K562 treated with DMSO at 1 percent for 48 hours (cell line): ENCODE results near the gene ABCF2. TPM values are rescaled to one million over a fixed set of nuclear protein-coding genes. Genes with fewer than 3 reads are reported as not detected.

ENCODE experiments used
- total RNA-seq: library from RNA; unstranded; fragments of 300-600 nt; gene quantifications from 2 replicates; pipeline ENCODE4 v1.2.3, GENCODE V29; 2022; ENCODE audit warnings: low replicate concordance; ENCODE audit errors: extremely low read depth

The ABCF2 gene
- total RNA-seq: not detected in 2 replicates

DNA sequence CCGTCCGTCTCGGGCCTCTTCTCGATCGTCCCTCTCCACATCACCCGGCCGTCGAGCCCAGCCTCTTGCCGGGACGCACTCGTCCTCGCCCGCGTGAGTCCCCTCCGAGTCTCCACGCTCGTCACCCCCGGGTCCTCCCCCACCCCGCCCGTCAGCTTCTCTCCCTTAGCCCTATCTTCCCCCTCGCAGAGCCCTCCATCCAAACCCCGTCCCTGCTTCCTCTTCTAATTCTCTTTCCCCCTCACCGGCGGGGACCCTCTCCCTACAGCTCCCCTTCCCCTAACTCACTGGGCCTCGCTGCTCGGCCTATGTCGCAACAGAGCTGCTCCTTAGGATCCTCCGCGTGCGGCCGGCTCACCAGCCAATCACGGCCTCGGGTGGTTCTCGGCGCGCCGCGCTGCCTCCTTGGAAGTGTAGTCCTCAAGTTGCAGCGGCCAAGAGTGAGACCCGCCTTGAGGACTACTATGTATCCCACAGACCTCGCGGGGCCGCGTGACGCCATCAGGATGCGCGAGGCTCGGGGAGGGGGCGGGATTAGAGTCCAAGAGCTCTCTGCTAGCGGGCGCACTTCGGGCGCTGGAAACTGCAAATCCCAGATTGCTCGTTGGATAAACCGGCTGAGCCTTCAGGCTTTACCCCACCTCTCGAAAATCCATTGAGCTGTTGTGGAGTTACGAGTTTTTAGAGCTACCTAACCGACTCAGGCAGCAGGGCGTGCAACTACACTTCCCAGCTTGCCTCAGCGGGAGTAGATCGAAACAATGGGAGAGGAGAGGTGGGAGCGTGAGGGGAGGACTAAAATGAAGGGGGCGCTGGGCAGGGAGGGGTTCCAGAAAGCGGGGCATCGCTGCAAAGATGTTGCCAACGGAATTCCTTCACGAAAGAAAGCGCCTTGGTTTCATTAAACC is at the start of gene ABCF2:
Gene ABCF2 (minus strand): TSS at position 331 of the 908 bp plus-strand sequence. CDS start 747 bp downstream, outside the sequence.

DNA sequence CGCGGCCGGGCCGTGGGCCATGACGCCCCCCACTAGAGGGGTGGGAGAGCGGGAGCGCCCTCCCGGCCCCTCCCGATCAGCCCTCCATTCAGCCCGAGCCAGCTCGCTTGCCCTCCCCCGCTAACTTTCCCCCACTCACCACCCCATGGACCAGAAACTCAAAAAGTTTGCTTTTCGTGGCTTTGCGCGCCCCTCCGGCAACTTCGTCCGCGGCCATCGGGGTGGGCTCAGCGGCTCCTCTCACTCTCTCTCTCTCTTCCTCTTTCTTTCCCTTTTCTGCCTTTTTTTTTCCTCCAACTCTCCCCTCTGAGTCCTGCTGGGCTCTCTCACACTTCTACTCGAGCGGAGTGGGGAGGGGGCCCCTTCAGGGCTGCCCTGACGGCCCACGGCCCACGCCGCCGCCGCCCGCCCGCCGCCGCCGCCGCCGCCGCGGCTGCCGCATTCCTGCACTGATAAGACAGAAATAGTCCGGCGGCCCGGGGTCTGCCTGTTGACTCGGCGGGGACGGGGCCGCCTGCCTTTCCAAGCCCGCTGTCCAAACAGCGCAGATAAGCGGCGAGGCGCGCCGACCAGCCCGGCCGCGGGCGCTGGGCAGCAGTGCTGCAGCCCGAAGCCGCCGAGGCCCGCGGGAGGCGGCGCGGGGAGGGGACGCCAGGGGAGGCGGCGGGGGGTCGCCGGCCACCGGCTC is 21.5 kb upstream of the ABCF2 start, which contains the start of gene SMARCD3:
Gene SMARCD3 (minus strand): TSS at position 349 of the 688 bp plus-strand sequence. CDS start 132 bp downstream, at position 217.

DNA sequence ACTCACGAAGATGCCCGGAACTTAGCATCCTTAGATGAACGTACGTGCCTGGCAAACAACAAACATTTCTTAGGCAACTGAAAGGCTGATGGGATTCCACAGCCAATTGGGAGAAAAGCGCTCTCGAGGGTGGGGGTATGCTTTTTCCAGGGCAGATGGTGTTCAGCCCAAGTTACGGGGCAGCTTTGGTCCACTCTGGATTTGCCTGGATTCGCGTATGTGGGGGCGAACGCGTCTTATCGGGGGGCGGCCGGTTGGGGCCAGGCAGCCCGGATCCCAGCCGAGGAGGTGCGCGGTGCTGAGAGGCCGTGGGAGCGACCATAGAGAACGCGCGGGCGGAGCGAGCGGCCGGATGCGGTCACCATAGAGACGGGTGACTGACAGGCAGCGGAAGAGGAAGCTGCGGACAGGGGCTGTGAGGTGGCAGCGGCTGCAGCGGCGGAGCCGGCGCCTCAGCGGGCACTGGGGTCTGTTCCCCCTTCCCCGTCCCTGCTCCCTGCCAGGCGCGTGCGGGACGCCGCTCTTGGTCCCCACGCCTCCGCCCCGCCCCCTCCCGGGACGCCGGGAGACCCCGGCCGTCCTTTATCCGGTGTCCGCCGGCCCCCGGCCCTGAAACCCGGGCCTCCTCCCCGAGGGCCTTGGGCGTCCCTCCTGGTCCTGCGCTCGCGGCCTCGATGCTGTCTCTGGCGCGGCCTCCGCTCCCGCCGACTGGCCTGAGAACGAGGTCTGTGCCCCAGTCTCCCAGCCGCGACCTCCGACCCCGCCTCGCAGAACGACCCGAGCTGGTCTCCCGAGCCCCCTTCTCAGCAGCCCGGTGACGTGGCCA is 5.3 kb upstream of the ABCF2 start, which contains the start of gene CHPF2:
Gene CHPF2 (plus strand): TSS at position 393 of the 826 bp plus-strand sequence. CDS start 1,529 bp downstream, outside the sequence.

DNA sequence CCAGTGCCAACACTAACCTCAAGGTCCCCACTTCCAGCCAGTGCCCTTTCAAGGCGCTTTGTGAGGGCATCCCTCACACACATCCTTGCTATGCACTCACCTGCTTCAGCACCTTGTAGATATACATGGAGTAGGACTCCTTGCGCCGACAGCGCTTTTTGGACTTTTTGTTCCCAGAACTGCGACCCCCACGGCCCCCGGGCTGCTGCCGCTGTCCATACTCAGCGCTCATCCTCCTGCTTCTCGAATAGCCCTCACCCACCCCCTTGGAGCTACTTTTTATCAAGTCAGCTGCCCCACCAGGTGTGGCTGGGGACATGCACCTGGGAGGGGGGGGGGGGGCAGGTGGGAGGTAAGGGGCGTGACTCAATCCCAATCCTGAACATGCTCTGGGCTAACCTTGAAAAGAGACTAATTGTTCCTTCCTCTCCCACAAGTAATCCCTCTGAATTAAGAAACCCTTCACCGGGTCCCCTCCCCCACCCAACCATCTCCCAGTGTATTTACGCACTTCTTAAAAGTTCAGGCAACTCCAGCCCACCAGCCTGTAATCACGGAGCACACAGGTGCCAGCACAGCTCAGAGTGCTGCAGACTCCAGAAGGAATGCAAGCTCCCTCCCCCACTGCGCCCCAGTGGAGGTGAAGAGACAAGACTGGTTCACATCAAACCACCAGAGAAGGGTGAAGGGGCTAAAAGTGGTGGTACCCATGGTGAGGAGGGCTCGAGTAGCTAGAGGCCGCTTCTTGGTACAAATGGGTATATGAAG is 16.7 kb downstream of the ABCF2 start, which contains the start of gene H2BK1:
Gene H2BK1 (minus strand): TSS at position 402 of the 768 bp plus-strand sequence. CDS start 170 bp downstream, at position 232.

DNA sequence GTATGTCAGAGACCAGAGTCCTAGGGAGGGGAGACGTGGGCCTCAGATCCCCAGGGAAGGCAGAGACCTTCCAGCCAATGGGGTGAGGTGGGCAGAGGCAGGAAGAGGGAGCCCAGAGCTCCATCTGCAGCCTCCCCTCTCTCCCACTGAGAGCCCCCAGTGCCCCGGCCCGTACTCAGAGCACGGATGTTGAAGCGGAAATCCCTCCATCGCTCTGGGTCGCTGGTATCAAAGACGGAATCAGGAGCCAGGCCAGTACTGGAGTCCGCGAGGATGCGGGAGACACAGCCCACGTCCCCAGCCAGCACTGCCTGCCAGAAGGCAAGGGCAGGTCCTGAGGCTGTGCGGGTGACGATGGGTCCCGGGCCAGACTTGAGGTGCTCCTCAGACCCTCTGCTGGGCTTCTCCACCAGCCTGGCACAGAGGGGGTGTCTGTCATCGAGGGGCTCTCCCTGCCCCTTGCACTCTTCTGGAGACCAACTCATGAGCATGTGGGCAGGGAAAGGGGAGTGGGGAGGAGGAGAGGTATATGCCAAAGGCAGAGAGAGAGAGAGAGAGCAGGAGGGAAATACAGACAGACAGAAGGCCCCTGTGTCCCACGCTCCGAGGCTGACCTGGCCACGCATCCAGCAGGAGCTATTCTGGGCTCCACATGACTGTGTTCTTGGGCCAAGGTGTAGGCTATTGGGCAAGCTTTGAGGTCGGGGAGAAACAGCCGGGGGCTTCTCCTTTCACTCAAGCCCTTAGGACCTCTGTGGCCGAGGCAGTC is 40.2 kb downstream of the ABCF2 start, which contains the start of gene ASB10:
Gene ASB10 (minus strand): TSS at position 611 of the 769 bp plus-strand sequence. CDS start 120 bp downstream, at position 491.

DNA sequence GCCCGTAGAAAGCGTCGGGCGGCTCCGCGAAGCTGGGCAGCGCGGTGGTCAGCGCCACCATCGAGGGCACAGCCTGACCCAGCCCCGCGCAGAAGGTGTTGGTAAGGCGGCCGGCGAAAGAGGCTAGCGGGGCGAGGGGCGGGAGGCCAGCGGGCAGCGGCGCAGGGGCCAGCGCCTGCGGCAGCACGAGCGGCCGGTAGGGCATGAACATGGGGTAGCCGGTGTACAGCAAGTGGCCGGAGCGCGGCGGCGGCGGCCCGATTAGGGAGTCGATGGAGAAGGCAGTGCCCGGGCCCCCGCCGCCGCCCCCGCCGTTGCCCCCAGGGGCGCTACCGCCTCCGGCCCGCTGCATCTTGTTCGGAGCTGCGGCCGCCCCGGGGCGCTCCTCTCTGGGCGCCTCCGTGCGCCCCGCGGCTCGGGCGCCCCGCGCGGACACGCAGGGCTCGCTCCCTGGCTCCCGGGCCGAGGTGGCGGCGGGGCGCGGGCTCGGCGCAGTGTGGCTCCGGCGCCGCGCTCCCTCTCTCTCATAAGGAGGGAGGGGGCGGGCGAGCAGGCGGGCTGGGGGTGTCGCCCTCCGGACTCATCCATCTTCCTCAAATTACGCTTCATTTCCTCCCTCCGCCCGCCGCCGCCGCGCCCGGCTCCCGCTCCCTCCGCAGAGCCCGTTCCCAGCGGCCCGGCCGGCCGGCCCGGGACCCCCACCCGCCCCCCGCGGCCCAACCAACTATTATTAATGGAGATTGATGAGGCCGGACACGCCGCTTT is 59.6 kb downstream of the ABCF2 start, which contains the start of gene GBX1:
Gene GBX1 (minus strand): TSS at position 498 of the 765 bp plus-strand sequence. CDS start 146 bp downstream, at position 352.

Other genes starting within 250 kb of the ABCF2 start
- gene KCNH2, start 248.9 kb downstream of the ABCF2 start, total RNA-seq: not detected in 2 replicates
- gene NOS3, start 236.2 kb downstream of the ABCF2 start, total RNA-seq: not detected in 2 replicates
- not detected in 2 replicates for gene ATG9B, start 202.7 kb downstream of the ABCF2 start, total RNA-seq
- not detected in 2 replicates for gene ABCB8, start 198.8 kb downstream of the ABCF2 start, total RNA-seq
- gene ASIC3, start 178.7 kb downstream of the ABCF2 start, total RNA-seq: not detected in 2 replicates
- not detected in 2 replicates for gene CDK5, start 169.3 kb downstream of the ABCF2 start, total RNA-seq
- 232 TPM in 1 of 2 replicates, not detected in the other for gene SLC4A2, start 167.6 kb downstream of the ABCF2 start, total RNA-seq
- not detected in 2 replicates for gene FASTK, start 146.4 kb downstream of the ABCF2 start, total RNA-seq
- not detected in 2 replicates for gene TMUB1, start 143.7 kb downstream of the ABCF2 start, total RNA-seq
- not detected in 2 replicates for gene AGAP3, start 140.7 kb downstream of the ABCF2 start, total RNA-seq
- gene GBX1, start 59.5 kb downstream of the ABCF2 start, total RNA-seq: not detected in 2 replicates
- gene ASB10, start 40.0 kb downstream of the ABCF2 start, total RNA-seq: not detected in 2 replicates
- gene H2BK1, start 16.7 kb downstream of the ABCF2 start, total RNA-seq: not detected in 2 replicates
- gene CHPF2, start 5.3 kb upstream of the ABCF2 start, total RNA-seq: not detected in 2 replicates
- not detected in 2 replicates for gene SMARCD3, start 21.5 kb upstream of the ABCF2 start, total RNA-seq
- gene NUB1, start 114.6 kb upstream of the ABCF2 start, total RNA-seq: not detected in 2 replicates
- not detected in 2 replicates for gene WDR86, start 182.8 kb upstream of the ABCF2 start, total RNA-seq
- gene CRYGN, start 212.9 kb upstream of the ABCF2 start, total RNA-seq: not detected in 2 replicates